ENCODE measurements around the gene ZFAND3.

The ZFAND3 gene

DNA sequence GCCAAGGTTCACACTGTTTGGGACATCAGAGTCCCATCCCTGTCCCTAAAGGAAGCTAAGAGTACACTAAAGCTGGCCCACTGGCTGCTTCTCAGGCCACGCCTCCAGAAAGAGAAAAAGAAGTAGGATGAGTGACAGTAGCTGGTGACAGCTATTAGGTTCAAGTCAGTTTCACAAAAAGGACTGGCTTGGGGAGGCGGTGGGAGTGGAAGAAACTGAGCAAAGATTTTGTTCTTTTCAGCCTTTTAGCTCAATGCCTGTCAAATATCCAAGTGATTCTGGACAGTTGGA, 374.7 kb downstream of the ZFAND3 start:
- no peak for DNase-seq (ENCODE audit: low read depth)
- no peak overlapping the region for H3K4me3 ChIP-seq (ENCODE audit: control insufficient read depth, low read depth, low read length)
- TF ChIP-seq, protein P1, sequence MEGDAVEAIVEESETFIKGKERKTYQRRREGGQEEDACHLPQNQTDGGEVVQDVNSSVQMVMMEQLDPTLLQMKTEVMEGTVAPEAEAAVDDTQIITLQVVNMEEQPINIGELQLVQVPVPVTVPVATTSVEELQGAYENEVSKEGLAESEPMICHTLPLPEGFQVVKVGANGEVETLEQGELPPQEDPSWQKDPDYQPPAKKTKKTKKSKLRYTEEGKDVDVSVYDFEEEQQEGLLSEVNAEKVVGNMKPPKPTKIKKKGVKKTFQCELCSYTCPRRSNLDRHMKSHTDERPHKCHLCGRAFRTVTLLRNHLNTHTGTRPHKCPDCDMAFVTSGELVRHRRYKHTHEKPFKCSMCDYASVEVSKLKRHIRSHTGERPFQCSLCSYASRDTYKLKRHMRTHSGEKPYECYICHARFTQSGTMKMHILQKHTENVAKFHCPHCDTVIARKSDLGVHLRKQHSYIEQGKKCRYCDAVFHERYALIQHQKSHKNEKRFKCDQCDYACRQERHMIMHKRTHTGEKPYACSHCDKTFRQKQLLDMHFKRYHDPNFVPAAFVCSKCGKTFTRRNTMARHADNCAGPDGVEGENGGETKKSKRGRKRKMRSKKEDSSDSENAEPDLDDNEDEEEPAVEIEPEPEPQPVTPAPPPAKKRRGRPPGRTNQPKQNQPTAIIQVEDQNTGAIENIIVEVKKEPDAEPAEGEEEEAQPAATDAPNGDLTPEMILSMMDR (conservative IDR thresholded peaks at IDR 0.05; ENCODE audit: control insufficient read depth, insufficient read depth, low read depth, low read length), result no peak

DNA sequence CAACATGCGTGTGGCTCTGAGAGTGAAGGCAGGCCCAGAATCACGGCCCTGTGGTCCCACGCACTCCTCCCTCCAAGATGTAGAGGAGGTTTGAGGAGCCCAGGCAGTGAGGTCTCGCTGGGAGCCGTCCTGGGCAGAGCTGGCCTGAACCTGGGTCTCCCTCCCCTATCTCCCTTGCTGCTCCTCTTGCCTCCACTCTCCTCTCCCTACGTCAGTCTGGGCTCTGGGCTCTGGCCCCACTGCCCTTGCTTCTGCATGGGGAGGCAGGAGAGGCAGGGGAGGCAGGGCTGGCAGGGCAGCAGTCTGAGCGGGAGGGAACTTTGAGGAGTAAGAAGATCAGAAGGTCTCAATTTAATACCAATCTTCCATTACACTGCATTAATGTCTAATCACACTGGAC, 375.1 kb downstream of the ZFAND3 start:
- TF ChIP-seq, protein P1 (conservative IDR thresholded peaks at IDR 0.05; ENCODE audit: control insufficient read depth, insufficient read depth, low read depth, low read length), result no peak
- no peak for DNase-seq (ENCODE audit: low read depth)
- no peak overlapping the region for H3K4me3 ChIP-seq (ENCODE audit: control insufficient read depth, low read depth, low read length)

DNA sequence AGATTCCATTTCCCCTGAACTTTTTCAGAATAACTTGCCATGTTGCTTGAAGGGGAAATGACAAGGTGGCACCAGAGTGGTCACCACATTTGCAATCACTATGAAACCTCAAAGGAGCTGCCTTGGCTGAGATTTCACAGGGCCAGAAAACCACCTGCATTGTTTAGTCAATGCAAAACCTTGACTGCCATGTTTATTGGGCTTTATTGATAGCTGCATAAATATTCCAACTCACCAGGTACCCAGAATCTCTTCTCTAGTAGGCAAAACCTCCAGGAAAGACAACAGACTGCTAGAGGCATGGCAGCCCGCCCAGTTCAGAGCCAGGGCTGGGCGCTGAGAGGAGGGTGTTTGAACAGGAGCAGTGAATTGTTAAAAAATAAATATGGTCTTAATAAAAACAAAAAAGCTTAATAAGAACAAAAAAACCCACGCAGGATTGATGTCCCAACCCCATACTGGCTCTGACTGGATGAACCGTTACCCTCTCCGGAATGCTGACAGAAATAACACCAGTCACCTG, 375.6 kb downstream of the ZFAND3 start:
- no peak overlapping the region for H3K4me3 ChIP-seq (ENCODE audit: control insufficient read depth, low read depth, low read length)
- TF ChIP-seq, protein P1 (conservative IDR thresholded peaks at IDR 0.05; ENCODE audit: control insufficient read depth, insufficient read depth, low read depth, low read length), result no peak
- DNase-seq (ENCODE audit: low read depth), result no peak

DNA sequence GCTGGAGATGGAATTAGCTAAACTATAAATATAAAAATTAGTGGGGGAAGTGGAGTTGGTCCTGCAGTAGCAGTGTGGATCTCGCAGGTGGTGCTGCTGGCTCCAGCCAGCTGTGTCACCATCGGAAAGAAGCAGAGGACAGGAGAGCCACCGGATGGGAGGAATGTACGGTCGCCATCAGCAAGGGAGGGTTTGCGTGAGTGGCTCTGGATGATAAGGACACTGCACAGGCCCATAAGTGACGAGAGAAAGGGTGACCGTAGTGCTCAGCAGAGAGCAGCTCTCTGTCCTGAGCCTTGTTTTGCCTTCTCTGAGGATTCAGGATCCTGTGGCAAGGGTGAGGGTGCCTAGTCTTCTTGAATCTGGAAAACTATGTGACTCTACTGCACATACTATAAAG, 378.7 kb downstream of the ZFAND3 start:
- TF ChIP-seq, protein P1 (conservative IDR thresholded peaks at IDR 0.05; ENCODE audit: control insufficient read depth, insufficient read depth, low read depth, low read length), result no peak
- no peak overlapping the region for H3K4me3 ChIP-seq (ENCODE audit: control insufficient read depth, low read depth, low read length)
- DNase-seq (ENCODE audit: low read depth), result no peak
